Epithelial cell of proximal tubule (primary cell): ENCODE measurements around the gene SGPL1. TPM values are rescaled to one million over a fixed set of nuclear protein-coding genes. Genes with fewer than 3 reads are reported as not detected.

Experiments used
- DNase-seq: peaks from one replicate; pipeline ENCODE4 v3.0.0-alpha.2; 2011; ENCODE audit warnings: low read depth
- H3K4me3 ChIP-seq: 2 replicates; pipeline ENCODE4 v1.5.1; 2011; ENCODE audit warnings: low read depth, mild to moderate bottlenecking, low read length
- CTCF ChIP-seq: conservative IDR thresholded peaks from 2 replicates; pipeline ENCODE4 v1.5.1; 2012; ENCODE audit warnings: low read depth, mild to moderate bottlenecking, low read length
- total RNA-seq: library from RNA; depleted of rRNA; stranded (reverse); fragments of >200 nt; gene quantifications from 2 replicates; pipeline ENCODE4 v1.2.3, GENCODE V29; 2015

Gene SGPL1
- total RNA-seq, 1 donor from 2014 or later: 35.7 TPM

GRCh38 chr10:70899096-70899495 lies 83.3 kb downstream of the SGPL1 start:
- H3K4me3 ChIP-seq: no peak overlapping the region
- TF ChIP-seq CTCF: no peak
- no peak for DNase-seq

GRCh38 chr10:70901276-70901878 lies 85.6 kb downstream of the SGPL1 start:
- no peak for DNase-seq
- no peak for TF ChIP-seq CTCF
- H3K4me3 ChIP-seq: no peak overlapping the region

GRCh38 chr10:70902661-70903261 lies 87.0 kb downstream of the SGPL1 start:
- peak; percentile 21 for TF ChIP-seq CTCF
- no peak for DNase-seq
- H3K4me3 ChIP-seq: no peak overlapping the region

- no peak for DNase-seq
- no peak overlapping the region for H3K4me3 ChIP-seq
- peak; percentile 90 for TF ChIP-seq CTCF
These were observed 87.6 kb downstream of the SGPL1 start for GRCh38 chr10:70903262-70903921.

GRCh38 chr10:70905071-70906021 lies 89.6 kb downstream of the SGPL1 start:
- DNase-seq: no peak
- H3K4me3 ChIP-seq: no peak overlapping the region
- no peak for TF ChIP-seq CTCF

- no peak for TF ChIP-seq CTCF
- H3K4me3 ChIP-seq: no peak overlapping the region
- DNase-seq: no peak
These were observed 90.5 kb downstream of the SGPL1 start for GRCh38 chr10:70906031-70906783.
